K562 (cell line): Measurements from ENCODE around the gene GPATCH2L. TPM values are rescaled to one million over a fixed set of nuclear protein-coding genes. Genes with fewer than 3 reads are reported as not detected.
A peak's percentile ranks its signal among the peaks of the same experiment; 100 is the strongest.

ENCODE experiments used
- ARID1B ChIP-seq: fragments of 450-650 bp; IDR thresholded peaks from 2 replicates; pipeline ENCODE4 v1.6.1; 2016; ENCODE audit warnings: antibody characterized with exemption, mild to moderate bottlenecking, inconsistent platforms
- ATF7 ChIP-seq: fragments of 450-650 bp; IDR thresholded peaks from 2 replicates; pipeline ENCODE4 v1.7.1; 2014; ENCODE audit warnings: mild to moderate bottlenecking, moderate library complexity
- BCOR ChIP-seq: fragments of 450-650 bp; IDR thresholded peaks from 2 replicates; pipeline ENCODE4 v1.6.1; 2016
- BRF1 ChIP-seq: IDR thresholded peaks from 3 replicates; pipeline ENCODE4 v1.6.1; 2011; ENCODE audit warnings: borderline replicate concordance, mild to moderate bottlenecking; ENCODE audit not compliant: insufficient read length; ENCODE audit errors: extremely low read depth
- CC2D1A ChIP-seq: fragments of 450-650 bp; IDR thresholded peaks from 2 replicates; pipeline ENCODE4 v1.6.1; 2017; ENCODE audit warnings: mild to moderate bottlenecking
- CTBP1 ChIP-seq: fragments of 450-650 bp; IDR thresholded peaks from 2 replicates; pipeline ENCODE4 v1.6.1; 2016; ENCODE audit warnings: borderline replicate concordance
- ETS2 ChIP-seq: IDR thresholded peaks from 2 replicates; pipeline ENCODE4 v1.6.1; 2016; ENCODE audit warnings: borderline replicate concordance, missing genetic modification characterization, mild to moderate bottlenecking, moderate library complexity, missing compliant biosample characterization; ENCODE audit not compliant: poor library complexity, severe bottlenecking
- HDAC3 ChIP-seq: fragments of 450-650 bp; IDR thresholded peaks from 2 replicates; pipeline ENCODE4 v1.6.1; 2018; ENCODE audit warnings: borderline replicate concordance, mild to moderate bottlenecking, moderate library complexity; ENCODE audit not compliant: partially characterized antibody
- KDM2B ChIP-seq: fragments of 250-450 bp; sonication (Bioruptor Pico); IDR thresholded peaks from 2 replicates; pipeline ENCODE4 v1.8.0; 2021; ENCODE audit warnings: mild to moderate bottlenecking, moderate library complexity
- LCOR ChIP-seq: sonication (generic); formaldehyde crosslinking; IDR thresholded peaks from 2 replicates; pipeline ENCODE4 v1.8.0; 2022; ENCODE audit warnings: mild to moderate bottlenecking, missing genetic modification reagents
- NCOR1 ChIP-seq: fragments of 450-650 bp; IDR thresholded peaks from 2 replicates; pipeline ENCODE4 v1.6.1; 2016; ENCODE audit warnings: mild to moderate bottlenecking, moderate library complexity
- PCBP1 ChIP-seq: fragments of 200-400 bp; formaldehyde crosslinking; IDR thresholded peaks from 2 replicates; pipeline ENCODE4 v1.6.1; 2018; ENCODE audit warnings: mild to moderate bottlenecking, low read depth, low read length; ENCODE audit not compliant: poor library complexity, severe bottlenecking
- RAD51 ChIP-seq: fragments of 450-650 bp; IDR thresholded peaks from 2 replicates; pipeline ENCODE4 v1.7.1; 2016; ENCODE audit warnings: low read depth, mild to moderate bottlenecking, borderline replicate concordance
- RUNX1 ChIP-seq: sonication (generic); IDR thresholded peaks from 2 replicates; pipeline ENCODE4 v1.6.1; 2016; ENCODE audit warnings: antibody characterized with exemption, low read depth
- SAFB2 ChIP-seq: fragments of 200-400 bp; formaldehyde crosslinking; IDR thresholded peaks from 2 replicates; pipeline ENCODE4 v1.6.1; 2018; ENCODE audit warnings: borderline replicate concordance, low read length, low read depth, moderate library complexity; ENCODE audit not compliant: severe bottlenecking
- ZNF24 ChIP-seq: fragments of 450-650 bp; IDR thresholded peaks from 2 replicates; pipeline ENCODE4 v1.6.1; 2016
- polyA plus RNA-seq, 8 experiments: library from polyadenylated mRNA; depleted of rRNA in 4 of 8; stranded (reverse) in 5 of 8; unstranded in 3 of 8; fragments of >200 nt; fragmentation: Nextera tagmentation in 2 of 8; fragmentation: Illumina TruSeq in 1 of 8; extraction: Ambion mirVana in 2 of 8; extraction: Trizol in 1 of 8; gene quantifications; 2 replicates each; pipeline versions ENCODE4 v1.2.1 to v1.2.3, GENCODE V29; 2011 to 2014; ENCODE audit warnings: inconsistent platforms in 1 of 8, missing spikeins in 1 of 8
- total RNA-seq, 7 experiments: library from RNA; depleted of rRNA in 6 of 7; stranded (reverse); fragments of >200 nt in 6 of 7; fragmentation: Illumina TruSeq in 2 of 7; extraction: Trizol in 2 of 7; gene quantifications; 2 replicates each; pipeline versions ENCODE4 v1.2.1 to v1.2.3, GENCODE V29; 2011 to 2021; ENCODE audit warnings: low replicate concordance in 1 of 7
- TF ChIP-seq, protein P1 (sequence below): fragments of 450-650 bp; IDR thresholded peaks from 2 replicates; pipeline ENCODE4 v1.6.1; 2016; ENCODE audit warnings: low read depth, mild to moderate bottlenecking, moderate library complexity
- TF ChIP-seq, protein P2 (sequence below): fragments of 450-650 bp; IDR thresholded peaks from 2 replicates; pipeline ENCODE4 v1.6.1; 2016; ENCODE audit warnings: antibody characterized with exemption
- TF ChIP-seq, protein P3 (sequence below): sonication (generic); formaldehyde crosslinking; IDR thresholded peaks from 2 replicates; pipeline ENCODE4 v1.8.1; 2023; ENCODE audit warnings: mild to moderate bottlenecking, missing genetic modification reagents
- TF ChIP-seq, protein P4 (sequence below): fragments of 450-650 bp; IDR thresholded peaks from 2 replicates; pipeline ENCODE4 v1.6.1; 2016; ENCODE audit warnings: mild to moderate bottlenecking

Gene GPATCH2L
- total and polyA plus RNA-seq, 9 of the 15 experiments (the other 6 are each of a cell fraction or from before 2014, with no cell fraction given), result 13.1 to 39.6 (median 20.0) TPM

DNA sequence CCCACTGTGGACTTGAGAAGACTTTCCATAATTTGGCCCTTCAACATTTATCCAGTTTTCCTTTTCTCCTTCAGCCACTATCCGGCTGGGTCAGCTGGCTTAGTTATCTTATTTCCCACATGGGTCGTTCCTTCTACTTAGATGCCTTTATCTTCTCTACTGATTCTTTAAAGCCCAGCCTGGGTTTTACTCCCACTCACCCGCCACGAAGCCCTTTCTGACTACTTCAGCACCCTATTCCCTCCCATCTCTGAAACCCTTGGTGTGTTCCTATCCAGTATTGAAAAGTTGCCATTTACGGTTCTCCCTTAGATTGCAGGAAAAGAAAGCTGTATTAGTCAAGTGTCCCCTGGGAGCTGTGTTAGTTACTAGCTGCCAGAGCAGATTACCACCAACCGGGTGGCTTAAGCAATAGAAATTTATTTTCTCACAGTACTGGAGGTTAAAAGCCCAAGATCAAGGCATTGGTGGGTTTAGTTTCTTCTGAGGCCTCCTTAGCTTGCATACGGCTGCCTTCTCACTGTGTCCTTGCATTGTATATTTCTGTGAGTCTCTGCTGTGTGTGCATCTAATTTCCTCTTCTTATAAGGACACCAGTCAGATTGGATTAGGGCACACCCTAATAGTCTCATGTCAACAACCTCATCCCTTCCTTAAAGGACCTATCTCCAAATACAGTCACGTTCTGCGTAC lies 105.5 kb downstream of the GPATCH2L start (continued):
- TF ChIP-seq BCOR (peak; percentile 7; the same call in 1 of the 2 replicates), ZNF24 (no peak), PCBP1 (no peak), ATF7 (0 out of 2 replicates have a peak, but pooled peaks have one; percentile 11), HDAC3 (peak; percentile 67), RAD51 (peak; percentile 43), SAFB2 (no peak), KDM2B (CRISPR knock-in tag) (no peak), BRF1 (no peak), CTBP1 (no peak), RUNX1 (no peak), ETS2 (tag) (no peak), ARID1B (peak; percentile 96), NCOR1 (peak; percentile 89), CC2D1A (peak; percentile 68; the same call in 1 of the 2 replicates), LCOR (CRISPR knock-in tag) (0 out of 2 replicates have a peak, but pooled peaks have one; percentile 36)
- TF ChIP-seq, protein P1, sequence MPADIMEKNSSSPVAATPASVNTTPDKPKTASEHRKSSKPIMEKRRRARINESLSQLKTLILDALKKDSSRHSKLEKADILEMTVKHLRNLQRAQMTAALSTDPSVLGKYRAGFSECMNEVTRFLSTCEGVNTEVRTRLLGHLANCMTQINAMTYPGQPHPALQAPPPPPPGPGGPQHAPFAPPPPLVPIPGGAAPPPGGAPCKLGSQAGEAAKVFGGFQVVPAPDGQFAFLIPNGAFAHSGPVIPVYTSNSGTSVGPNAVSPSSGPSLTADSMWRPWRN, result peak; percentile 52; the same call in 1 of the 2 replicates
- TF ChIP-seq, protein P2, sequence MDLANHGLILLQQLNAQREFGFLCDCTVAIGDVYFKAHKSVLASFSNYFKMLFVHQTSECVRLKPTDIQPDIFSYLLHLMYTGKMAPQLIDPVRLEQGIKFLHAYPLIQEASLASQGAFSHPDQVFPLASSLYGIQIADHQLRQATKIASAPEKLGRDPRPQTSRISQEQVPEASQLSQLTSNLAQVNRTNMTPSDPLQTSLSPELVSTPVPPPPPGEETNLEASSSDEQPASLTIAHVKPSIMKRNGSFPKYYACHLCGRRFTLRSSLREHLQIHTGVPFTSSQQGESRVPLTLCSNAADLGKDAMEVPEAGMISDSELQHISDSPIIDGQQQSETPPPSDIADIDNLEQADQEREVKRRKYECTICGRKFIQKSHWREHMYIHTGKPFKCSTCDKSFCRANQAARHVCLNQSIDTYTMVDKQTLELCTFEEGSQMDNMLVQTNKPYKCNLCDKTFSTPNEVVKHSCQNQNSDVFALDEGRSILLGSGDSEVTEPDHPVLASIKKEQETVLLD, result 0 out of 2 replicates have a peak, but pooled peaks have one; percentile 45
- TF ChIP-seq, protein P3, sequence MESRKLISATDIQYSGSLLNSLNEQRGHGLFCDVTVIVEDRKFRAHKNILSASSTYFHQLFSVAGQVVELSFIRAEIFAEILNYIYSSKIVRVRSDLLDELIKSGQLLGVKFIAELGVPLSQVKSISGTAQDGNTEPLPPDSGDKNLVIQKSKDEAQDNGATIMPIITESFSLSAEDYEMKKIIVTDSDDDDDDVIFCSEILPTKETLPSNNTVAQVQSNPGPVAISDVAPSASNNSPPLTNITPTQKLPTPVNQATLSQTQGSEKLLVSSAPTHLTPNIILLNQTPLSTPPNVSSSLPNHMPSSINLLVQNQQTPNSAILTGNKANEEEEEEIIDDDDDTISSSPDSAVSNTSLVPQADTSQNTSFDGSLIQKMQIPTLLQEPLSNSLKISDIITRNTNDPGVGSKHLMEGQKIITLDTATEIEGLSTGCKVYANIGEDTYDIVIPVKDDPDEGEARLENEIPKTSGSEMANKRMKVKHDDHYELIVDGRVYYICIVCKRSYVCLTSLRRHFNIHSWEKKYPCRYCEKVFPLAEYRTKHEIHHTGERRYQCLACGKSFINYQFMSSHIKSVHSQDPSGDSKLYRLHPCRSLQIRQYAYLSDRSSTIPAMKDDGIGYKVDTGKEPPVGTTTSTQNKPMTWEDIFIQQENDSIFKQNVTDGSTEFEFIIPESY, result no peak
- TF ChIP-seq, protein P4, sequence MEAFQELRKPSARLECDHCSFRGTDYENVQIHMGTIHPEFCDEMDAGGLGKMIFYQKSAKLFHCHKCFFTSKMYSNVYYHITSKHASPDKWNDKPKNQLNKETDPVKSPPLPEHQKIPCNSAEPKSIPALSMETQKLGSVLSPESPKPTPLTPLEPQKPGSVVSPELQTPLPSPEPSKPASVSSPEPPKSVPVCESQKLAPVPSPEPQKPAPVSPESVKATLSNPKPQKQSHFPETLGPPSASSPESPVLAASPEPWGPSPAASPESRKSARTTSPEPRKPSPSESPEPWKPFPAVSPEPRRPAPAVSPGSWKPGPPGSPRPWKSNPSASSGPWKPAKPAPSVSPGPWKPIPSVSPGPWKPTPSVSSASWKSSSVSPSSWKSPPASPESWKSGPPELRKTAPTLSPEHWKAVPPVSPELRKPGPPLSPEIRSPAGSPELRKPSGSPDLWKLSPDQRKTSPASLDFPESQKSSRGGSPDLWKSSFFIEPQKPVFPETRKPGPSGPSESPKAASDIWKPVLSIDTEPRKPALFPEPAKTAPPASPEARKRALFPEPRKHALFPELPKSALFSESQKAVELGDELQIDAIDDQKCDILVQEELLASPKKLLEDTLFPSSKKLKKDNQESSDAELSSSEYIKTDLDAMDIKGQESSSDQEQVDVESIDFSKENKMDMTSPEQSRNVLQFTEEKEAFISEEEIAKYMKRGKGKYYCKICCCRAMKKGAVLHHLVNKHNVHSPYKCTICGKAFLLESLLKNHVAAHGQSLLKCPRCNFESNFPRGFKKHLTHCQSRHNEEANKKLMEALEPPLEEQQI, result no peak
